ENCODE measurements around the gene ROR2.

DNA sequence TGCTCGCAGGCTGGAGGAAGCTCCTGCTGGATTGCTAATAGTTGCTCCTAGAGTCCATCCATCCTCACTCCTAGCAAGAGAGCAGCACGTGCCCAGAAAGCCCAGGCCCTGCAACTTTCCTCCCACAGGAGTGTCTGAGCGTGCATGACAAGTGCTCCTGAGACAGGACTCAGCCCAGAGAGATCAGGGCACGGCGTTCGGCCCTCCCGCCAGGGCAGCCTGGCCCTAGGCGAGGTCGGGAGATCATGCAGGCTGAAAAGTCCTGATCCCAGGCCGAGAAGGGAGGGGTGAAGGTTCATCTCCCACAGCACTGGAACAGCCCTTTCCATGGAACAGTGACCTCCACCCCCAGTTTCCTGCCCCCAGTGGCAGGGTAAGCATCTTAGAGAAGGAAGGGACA, 94.8 kb downstream of the ROR2 start:
- no peak for TF ChIP-seq POLR2A (IDR thresholded peaks at IDR 0.05)
- TF ChIP-seq, protein P1, sequence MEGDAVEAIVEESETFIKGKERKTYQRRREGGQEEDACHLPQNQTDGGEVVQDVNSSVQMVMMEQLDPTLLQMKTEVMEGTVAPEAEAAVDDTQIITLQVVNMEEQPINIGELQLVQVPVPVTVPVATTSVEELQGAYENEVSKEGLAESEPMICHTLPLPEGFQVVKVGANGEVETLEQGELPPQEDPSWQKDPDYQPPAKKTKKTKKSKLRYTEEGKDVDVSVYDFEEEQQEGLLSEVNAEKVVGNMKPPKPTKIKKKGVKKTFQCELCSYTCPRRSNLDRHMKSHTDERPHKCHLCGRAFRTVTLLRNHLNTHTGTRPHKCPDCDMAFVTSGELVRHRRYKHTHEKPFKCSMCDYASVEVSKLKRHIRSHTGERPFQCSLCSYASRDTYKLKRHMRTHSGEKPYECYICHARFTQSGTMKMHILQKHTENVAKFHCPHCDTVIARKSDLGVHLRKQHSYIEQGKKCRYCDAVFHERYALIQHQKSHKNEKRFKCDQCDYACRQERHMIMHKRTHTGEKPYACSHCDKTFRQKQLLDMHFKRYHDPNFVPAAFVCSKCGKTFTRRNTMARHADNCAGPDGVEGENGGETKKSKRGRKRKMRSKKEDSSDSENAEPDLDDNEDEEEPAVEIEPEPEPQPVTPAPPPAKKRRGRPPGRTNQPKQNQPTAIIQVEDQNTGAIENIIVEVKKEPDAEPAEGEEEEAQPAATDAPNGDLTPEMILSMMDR (IDR thresholded peaks at IDR 0.05), result no peak

Data from uterus (tissue), 2 donors.